Mucosa of stomach (tissue), 1 donor: ENCODE measurements around the gene SPRYD3.

ENCODE experiments used
- H3K27me3 ChIP-seq: one replicate; pipeline ENCODE4 v1.7.0; 2013; ENCODE audit warnings: mild to moderate bottlenecking, low read length; ENCODE audit not compliant: control insufficient read depth, insufficient read depth
- H3K36me3 ChIP-seq: one replicate; pipeline ENCODE4 v1.7.0; 2013; ENCODE audit warnings: low read length; ENCODE audit not compliant: control insufficient read depth, insufficient read depth
- H3K4me1 ChIP-seq: one replicate; pipeline ENCODE4 v1.7.0; 2013; ENCODE audit warnings: mild to moderate bottlenecking, low read length; ENCODE audit not compliant: control insufficient read depth, insufficient read depth
- H3K4me3 ChIP-seq: one replicate; pipeline ENCODE4 v1.7.0; 2013; ENCODE audit warnings: low read length
- H3K9ac ChIP-seq: one replicate; pipeline ENCODE4 v1.7.0; 2013; ENCODE audit warnings: mild to moderate bottlenecking, low read length, moderate library complexity
- H3K9me3 ChIP-seq: one replicate; pipeline ENCODE4 v1.7.0; 2013; ENCODE audit warnings: mild to moderate bottlenecking, low read length, moderate library complexity; ENCODE audit not compliant: control insufficient read depth
- donor health status: Pancreatic carcinoma.

The SPRYD3 gene

DNA sequence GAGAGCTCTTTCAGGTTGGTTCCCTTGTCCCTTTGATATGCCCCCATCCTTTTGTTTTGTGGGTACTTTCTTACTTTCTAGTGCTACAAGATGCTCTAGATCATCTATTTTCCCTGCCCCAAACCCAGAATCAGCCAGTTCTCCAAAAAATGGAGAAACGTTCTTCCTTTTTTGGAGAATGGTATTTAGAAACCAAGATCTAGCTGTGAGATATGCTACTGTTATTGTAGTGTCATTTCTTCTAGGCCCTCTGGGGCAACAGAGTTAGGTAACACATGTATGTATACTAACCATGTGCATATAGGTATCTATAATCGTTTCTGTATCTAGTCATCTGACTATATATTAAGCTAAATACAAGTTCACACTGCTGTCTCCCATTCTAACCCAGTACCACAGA, 11.4 kb upstream of the SPRYD3 start:
- no peak overlapping the region for H3K4me3 ChIP-seq
- H3K9ac ChIP-seq = no peak overlapping the region
- H3K4me1 ChIP-seq = peaks cover 4% of the 10 kb centered on the region
- no peaks in the 10 kb centered on the region for H3K9me3 ChIP-seq
- H3K36me3 ChIP-seq = no peaks in the 10 kb centered on the region
- H3K27me3 ChIP-seq = no peaks in the 10 kb centered on the region

DNA sequence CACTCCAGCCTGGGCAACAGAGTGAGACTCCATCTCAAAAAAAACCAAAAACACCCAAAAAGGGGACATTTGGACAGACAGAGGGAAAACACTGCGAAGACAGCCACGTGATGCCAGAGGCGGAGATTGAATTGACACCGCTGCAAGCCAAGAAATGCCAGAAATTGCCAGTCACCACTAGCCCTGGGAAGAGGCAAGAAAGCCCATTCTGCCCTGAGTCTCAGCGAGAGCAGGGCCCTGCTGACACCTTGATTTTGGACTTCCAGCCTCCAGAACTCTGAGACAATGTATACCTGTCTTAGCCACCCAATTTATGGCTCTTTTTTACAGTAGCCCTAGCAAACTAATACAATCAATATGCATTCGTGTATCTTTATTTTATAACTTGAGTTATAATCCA, 10.9 kb upstream of the SPRYD3 start:
- Histone ChIP-seq H3K27me3 (no peaks in the 10 kb centered on the region), H3K36me3 (no peaks in the 10 kb centered on the region), H3K9ac (no peak overlapping the region), H3K4me3 (no peak overlapping the region), H3K9me3 (no peaks in the 10 kb centered on the region), H3K4me1 (peaks cover 4% of the 10 kb centered on the region)

DNA sequence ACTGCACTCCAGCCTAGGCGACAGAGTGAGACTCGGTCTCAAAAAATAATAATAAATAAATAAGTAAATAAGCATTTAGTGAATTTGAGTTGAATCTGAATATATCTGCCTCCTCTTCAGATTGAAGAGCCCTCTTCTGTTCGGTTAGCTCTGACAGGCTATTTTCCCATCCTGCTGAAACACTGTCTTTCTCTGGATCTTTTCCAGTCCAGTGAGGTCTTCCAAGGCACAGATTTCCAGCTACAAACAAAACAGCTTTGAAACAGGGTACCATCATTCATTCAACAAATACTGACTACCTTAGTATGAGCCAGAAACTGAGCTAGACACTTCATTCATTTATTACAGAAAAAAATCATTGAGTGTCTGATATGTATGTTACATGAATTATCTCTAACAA, 7.2 kb upstream of the SPRYD3 start:
- no peaks in the 10 kb centered on the region for H3K36me3 ChIP-seq
- H3K4me3 ChIP-seq = no peak overlapping the region
- no peak overlapping the region for H3K9ac ChIP-seq
- no peaks in the 10 kb centered on the region for H3K4me1 ChIP-seq
- H3K27me3 ChIP-seq = no peaks in the 10 kb centered on the region
- H3K9me3 ChIP-seq = no peaks in the 10 kb centered on the region

DNA sequence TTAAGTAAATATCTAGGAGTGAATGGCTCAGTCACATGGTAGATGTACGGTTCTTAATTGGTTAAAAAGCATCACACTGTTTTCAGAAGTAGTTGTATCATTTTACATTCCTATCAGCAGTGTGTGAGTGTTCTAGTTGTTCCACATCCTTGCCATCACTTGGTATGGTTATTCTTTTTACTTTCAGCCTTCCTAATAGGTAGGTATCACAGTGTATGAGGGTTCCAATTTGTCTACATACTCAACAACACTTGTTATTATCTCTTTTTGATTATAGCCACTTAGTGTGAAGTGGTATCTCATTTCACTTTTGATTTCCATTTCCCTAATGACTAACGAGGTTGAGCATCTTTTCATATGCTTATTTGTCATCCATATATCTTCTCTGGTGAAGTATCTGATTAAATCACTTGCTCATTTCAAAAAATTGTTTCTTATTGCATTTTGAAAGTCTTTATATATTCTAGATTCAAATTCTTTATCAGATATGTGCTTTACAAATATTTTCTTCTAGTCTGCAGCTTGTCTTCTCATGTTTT, 3.5 kb upstream of the SPRYD3 start:
- no peak overlapping the region for H3K9ac ChIP-seq
- no peaks in the 10 kb centered on the region for H3K36me3 ChIP-seq
- no peaks in the 10 kb centered on the region for H3K27me3 ChIP-seq
- H3K4me1 ChIP-seq = peaks cover 12% of the 10 kb centered on the region
- H3K4me3 ChIP-seq = no peak overlapping the region
- H3K9me3 ChIP-seq = no peaks in the 10 kb centered on the region

DNA sequence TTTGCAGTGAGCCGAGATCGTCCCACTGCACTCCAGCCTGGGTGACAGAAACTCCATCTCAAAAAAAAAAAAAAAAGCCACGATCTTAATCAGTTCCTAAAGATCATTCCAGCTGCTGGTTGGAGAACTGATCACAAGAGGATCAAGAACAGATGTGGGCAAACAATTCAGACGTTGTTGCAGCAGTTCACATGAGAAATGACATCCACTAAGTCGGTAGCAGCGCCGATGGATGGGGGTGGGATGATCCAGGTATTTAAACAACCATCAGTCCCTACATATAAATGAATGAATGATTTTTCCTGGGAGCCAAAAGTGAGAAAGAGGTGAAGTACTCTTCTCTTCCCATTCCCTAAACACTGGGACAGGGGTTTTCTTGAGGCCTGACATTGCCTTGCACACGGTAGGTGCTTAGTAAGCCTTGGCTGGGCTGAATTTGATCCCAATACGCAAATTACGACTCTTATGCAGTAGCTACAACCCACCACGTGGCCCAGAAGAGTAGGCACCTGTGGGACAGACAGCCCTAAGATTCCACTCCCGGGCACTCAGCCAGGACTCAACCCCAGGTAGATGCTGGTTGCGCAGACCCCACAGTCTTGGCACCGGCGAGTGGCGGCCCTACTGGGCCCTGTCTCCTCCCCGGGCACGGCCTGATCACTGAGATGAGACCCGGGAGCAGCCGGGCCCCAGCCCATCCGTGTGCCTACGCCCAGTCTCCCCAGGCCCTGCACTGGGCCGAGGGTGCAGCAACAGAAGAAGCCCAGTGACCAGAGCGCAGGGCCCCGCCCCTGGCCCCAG, 565 bp downstream of the SPRYD3 start:
- Histone ChIP-seq H3K4me3 (peak overlapping the region; percentile 84), H3K36me3 (peaks cover 11% of the 10 kb centered on the region), H3K9me3 (no peaks in the 10 kb centered on the region), H3K27me3 (no peaks in the 10 kb centered on the region), H3K4me1 (peaks cover 29% of the 10 kb centered on the region), H3K9ac (peak overlapping the region; percentile 78)

DNA sequence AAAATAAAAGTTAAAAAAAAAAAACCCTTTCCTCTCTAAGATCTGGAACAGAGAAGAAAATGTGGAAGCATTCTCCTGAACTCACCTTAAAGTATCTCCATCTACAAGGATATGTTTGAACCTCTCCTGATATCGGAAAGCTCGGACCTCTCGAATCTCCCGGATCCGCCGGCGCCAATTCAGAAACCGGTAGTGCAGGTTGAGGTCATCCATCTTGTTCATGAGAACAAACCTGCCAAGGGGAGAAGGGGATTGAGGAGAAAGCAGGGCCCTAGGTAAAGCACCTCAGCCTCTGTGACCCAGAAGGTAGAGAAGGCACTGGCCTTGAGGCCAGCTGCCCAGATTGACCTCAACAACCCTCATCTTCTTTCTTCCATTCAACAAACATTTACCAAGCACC, 2.2 kb downstream of the SPRYD3 start:
- Histone ChIP-seq H3K36me3 (peaks cover 16% of the 10 kb centered on the region), H3K4me1 (peaks cover 38% of the 10 kb centered on the region), H3K9ac (no peak overlapping the region), H3K9me3 (no peaks in the 10 kb centered on the region), H3K4me3 (no peak overlapping the region), H3K27me3 (no peaks in the 10 kb centered on the region)

DNA sequence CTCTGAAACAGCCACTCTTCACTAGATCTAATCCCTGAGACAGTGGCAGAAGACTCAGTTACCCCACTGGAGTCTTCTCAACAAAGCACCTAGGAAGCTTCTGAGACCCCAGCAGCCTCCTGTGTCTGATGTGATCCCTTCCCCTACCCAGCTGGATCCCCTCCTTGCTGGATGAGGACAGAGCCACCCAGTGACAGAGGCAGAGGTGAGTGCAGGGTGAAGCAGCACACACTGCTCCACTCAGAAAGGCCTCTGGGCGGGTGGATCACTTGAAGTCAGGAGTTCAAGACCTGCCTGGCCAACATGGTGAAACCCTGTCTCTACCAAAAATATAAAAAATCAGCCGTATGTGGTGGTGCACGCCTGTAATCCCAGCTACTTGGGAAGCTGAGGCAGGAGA, 2.7 kb downstream of the SPRYD3 start:
- H3K4me1 ChIP-seq = peaks cover 43% of the 10 kb centered on the region
- no peak overlapping the region for H3K9ac ChIP-seq

DNA sequence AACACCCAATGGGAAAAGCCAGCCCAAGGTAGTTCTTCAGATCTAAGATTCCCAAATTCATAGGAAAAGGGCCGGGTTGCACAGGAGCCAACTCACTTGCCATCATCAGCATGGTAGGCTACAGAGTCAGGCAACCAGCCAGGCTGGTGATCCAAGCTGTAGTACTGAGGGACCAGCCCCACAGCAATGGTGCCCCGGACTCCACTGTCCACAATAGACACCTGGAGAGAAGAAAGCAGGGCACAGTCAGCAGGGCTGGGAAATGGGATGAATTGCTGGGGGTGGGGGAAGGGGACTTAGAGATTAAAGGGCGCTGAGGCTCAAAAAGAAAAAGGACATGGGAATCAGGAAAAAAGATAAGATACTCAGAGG, 4.2 kb downstream of the SPRYD3 start:
- Histone ChIP-seq H3K4me1 (peaks cover 47% of the 10 kb centered on the region), H3K9me3 (no peaks in the 10 kb centered on the region), H3K36me3 (peaks cover 21% of the 10 kb centered on the region), H3K9ac (no peak overlapping the region), H3K27me3 (no peaks in the 10 kb centered on the region), H3K4me3 (no peak overlapping the region)

More for the DNA sequence above, 2.7 kb downstream of the SPRYD3 start:
- Histone ChIP-seq H3K36me3 (peaks cover 16% of the 10 kb centered on the region), H3K4me3 (no peak overlapping the region), H3K27me3 (no peaks in the 10 kb centered on the region), H3K9me3 (no peaks in the 10 kb centered on the region)

DNA sequence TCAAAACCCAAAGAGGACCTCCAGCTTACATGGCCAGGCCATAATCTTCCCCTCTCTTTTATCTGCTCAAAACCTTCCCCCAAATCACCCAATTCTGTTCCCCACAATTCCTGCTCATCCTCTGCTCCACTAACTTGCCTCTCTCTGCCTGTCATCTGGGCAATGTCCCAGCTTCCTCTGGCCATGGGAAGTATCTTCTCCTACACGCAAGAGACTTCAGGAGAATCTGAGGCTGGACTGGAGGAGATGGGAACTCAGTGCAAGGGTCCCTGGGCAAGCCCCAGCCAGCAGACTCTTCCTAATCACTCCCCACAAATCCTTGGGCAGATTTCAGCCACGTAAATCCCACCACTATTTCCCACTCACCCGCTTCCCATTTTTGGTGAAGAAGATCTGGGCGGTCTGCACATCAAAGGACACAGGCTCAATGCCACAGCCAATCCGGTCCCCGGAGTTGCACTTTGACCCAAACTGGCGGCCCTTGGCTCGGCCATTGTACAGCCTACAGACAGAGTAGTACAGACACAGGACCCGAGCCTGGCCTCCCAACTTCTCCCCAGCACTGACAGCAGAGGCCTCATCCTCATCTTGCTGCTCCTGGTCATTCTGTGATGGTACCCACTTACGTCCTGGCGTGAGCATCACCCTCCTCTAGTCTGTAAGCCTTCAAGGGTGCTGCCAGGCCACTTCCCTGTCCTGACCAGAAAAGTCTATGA, 4.7 kb downstream of the SPRYD3 start:
- H3K27me3 ChIP-seq = no peaks in the 10 kb centered on the region
- H3K9ac ChIP-seq = no peak overlapping the region
- peaks cover 21% of the 10 kb centered on the region for H3K36me3 ChIP-seq
- no peaks in the 10 kb centered on the region for H3K9me3 ChIP-seq
- peaks cover 47% of the 10 kb centered on the region for H3K4me1 ChIP-seq
- no peak overlapping the region for H3K4me3 ChIP-seq

DNA sequence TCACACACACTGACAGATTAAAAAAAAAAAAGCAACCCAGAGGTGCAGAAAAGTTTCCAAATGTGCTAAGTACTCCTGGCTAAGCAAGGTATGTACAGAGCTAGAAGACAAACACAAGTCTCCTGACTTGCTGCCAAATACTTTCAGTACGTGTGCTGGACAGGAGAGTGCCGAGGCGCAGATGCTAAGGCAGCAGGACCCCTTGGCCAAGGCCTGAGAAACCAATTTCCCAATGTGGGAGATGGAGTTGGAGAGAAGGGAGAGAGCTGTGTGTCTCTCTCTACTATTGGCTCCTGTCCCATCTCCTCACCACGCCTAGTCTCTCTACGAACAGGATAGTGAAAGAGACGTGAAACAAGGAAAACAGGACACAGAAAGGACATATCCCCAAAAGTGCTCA, 5.3 kb downstream of the SPRYD3 start:
- H3K4me1 ChIP-seq = peaks cover 47% of the 10 kb centered on the region
- no peaks in the 10 kb centered on the region for H3K9me3 ChIP-seq
- H3K36me3 ChIP-seq = peaks cover 21% of the 10 kb centered on the region
- no peak overlapping the region for H3K4me3 ChIP-seq
- no peak overlapping the region for H3K9ac ChIP-seq
- no peaks in the 10 kb centered on the region for H3K27me3 ChIP-seq

DNA sequence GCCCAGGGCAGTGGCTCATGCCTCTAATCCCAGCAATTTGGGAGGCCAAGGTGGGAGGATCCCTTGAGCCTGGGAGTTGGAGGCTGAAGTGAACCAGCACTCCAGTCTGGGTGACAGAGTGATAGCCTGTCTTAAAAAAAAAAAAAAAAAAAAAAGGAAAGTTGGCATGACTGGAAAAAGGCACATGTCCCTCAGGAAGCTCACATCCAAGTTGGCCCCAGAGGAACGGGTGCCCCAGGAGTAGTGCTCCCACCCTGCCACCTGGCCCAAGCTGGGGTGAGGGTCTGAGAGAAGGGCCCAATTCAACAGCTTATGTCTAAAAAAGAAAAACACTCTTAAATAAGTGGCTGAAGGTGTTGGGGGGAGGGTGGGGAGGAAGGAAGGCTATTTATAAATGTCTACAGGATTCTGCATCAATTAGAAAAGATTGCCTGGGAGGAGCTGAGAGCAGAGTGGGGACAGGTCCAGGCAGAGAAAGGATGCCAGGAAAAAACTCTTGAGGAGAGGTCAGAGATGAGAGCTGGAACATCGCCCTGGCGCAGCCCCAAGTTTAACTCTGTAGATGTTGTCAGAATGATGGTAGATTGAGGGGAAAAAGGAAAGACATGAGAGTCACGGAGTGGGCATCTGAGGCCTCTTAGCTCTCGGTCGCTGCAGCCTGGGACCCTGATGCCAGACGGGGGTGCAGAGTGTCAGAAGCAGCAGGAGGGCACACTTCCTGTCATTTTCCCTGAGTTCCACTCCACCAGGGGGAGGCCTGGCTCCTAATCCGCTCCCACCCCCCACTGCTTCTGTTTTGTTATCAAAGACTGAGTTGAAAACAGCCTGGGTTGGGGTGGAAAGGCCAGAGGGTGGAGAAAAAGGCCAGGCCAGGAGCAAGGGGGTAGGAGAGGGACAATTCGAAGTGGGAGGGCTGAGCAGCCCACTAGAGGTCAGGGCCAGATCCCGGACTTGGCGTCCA, 7.3 kb downstream of the SPRYD3 start:
- Histone ChIP-seq H3K4me3 (no peak overlapping the region), H3K9ac (peak overlapping the region; percentile 19)

More for the DNA sequence above, 7.3 kb downstream of the SPRYD3 start:
- Histone ChIP-seq H3K36me3 (peaks cover 26% of the 10 kb centered on the region), H3K27me3 (no peaks in the 10 kb centered on the region), H3K9me3 (no peaks in the 10 kb centered on the region), H3K4me1 (peaks cover 29% of the 10 kb centered on the region)
